Measurements from ENCODE around the gene RASAL2.

DNA sequence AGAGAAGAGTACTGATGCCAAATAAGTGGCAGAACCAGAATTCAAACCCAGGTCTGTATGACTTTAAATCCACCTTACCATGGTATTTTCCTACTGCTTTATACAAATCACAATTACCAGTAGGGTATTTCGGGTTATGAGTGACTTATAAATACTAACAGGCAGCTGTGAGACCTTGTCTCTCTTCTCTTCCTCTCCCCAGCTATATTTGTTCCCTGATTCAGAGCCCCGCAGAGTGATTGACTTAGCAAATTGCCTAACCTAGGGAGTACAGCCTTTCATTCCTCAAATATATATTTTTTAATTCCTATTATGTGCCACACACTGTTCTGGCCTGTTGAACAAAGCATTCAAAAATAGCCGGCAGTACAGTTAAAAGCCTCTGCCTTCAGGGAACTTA, 234.8 kb downstream of the RASAL2 start:
- TF ChIP-seq YY1 (IDR thresholded peaks at IDR 0.05; ENCODE audit: insufficient read depth, insufficient replicate concordance, low read depth, low read length): no peak
- no peak for TF ChIP-seq SMYD3 (CRISPR knock-in tag; IDR thresholded peaks at IDR 0.05)
- no peak for TF ChIP-seq HNRNPH1 (optimal IDR thresholded peaks at IDR 0.05; ENCODE audit: low read depth, low read length)
- TF ChIP-seq, protein P1, sequence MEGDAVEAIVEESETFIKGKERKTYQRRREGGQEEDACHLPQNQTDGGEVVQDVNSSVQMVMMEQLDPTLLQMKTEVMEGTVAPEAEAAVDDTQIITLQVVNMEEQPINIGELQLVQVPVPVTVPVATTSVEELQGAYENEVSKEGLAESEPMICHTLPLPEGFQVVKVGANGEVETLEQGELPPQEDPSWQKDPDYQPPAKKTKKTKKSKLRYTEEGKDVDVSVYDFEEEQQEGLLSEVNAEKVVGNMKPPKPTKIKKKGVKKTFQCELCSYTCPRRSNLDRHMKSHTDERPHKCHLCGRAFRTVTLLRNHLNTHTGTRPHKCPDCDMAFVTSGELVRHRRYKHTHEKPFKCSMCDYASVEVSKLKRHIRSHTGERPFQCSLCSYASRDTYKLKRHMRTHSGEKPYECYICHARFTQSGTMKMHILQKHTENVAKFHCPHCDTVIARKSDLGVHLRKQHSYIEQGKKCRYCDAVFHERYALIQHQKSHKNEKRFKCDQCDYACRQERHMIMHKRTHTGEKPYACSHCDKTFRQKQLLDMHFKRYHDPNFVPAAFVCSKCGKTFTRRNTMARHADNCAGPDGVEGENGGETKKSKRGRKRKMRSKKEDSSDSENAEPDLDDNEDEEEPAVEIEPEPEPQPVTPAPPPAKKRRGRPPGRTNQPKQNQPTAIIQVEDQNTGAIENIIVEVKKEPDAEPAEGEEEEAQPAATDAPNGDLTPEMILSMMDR (CRISPR knock-in tag; IDR thresholded peaks at IDR 0.05): no peak
- TF ChIP-seq ZNF354B (CRISPR knock-in tag; IDR thresholded peaks at IDR 0.05): no peak

Data from HepG2 (cell line).